ENCODE results near the gene DHRS2. TPM values are rescaled to one million over a fixed set of nuclear protein-coding genes. Genes with fewer than 3 reads are reported as not detected.
"Not testable (repeated sequence)": the region's sequence is repeated elsewhere in the genome, so short reads cannot be mapped to it uniquely, and the experiment has no call there.

The DHRS2 gene
- total RNA-seq, 2 experiments from 2014 or later: not detected

- no peaks in the 10 kb centered on the region for H4K20me1 ChIP-seq (ENCODE audit: insufficient read depth, low read length)
- H3K9me3 ChIP-seq (ENCODE audit: low read length): no peaks in the 10 kb centered on the region
- no peaks in the 10 kb centered on the region for H3K36me3 ChIP-seq (ENCODE audit: insufficient read depth, low read length)
- no peak for TF ChIP-seq CTCF (conservative IDR thresholded peaks at IDR 0.05; ENCODE audit: low read length)
- no peak for TF ChIP-seq EZH2phosphoT487 (IDR thresholded peaks at IDR 0.05; ENCODE audit: borderline replicate concordance, low read depth, low read length)
- H3K4me2 ChIP-seq (ENCODE audit: low read length): no peak overlapping the region
- no peak overlapping the region for H3K27ac ChIP-seq (ENCODE audit: low read depth, low read length, poor library complexity, severe bottlenecking)
- no peak overlapping the region for H3K4me3 ChIP-seq (ENCODE audit: low read depth, low read length, poor library complexity, severe bottlenecking)
- H3K79me2 ChIP-seq (ENCODE audit: insufficient read depth, low read depth, low read length): no peaks in the 10 kb centered on the region
- no TSS peak for BruUV-seq (replicated peaks)
- no peaks in the 10 kb centered on the region for H3K4me1 ChIP-seq (ENCODE audit: insufficient read depth, low read length, poor library complexity, severe bottlenecking)
- H2AFZ ChIP-seq (ENCODE audit: low read length): no peak overlapping the region
- POLR2A ChIA-PET: interaction anchor here (1.0 kb wide), 1 partner anchor 271 kb away, joined by 3 read pairs; no protein-coding TSS in a partner anchor
- CTCF ChIA-PET (ENCODE audit: unreplicated experiment): no interaction called here
- no peak for DNase-seq (ENCODE audit: low spot score)
- H3K9me2 ChIP-seq (ENCODE audit: insufficient read depth, low read length): no peaks in the 10 kb centered on the region
- intact Hi-C loops (cut with micrococcal nuclease; ENCODE audit: unreplicated experiment): loop anchor here (2.0 kb wide), 1 partner anchor 339 kb away; no protein-coding TSS in a partner anchor
These were observed 46.6 kb upstream of the DHRS2 start for GRCh38 chr14:23589606-23590005.

DNA sequence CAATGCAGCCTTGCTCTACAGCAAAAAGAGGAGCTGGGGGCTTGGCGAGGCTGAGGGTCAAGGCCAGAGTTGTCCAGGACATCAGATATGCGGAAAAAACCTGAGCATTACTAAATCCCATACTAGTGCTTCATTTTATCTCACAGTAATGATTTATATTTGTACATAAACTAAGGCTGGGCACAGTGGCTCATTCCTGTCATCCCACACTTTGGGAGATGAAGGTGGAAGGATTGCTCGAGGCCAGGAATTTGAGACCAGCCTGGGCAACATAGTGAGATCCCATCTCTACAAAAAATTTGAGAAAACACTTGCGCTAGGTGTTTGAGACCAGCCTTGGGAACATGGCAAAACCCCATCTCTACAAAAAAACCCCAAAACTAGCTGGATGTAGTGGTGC lies 46.0 kb upstream of the DHRS2 start:
- DNase-seq (ENCODE audit: low spot score): no peak
- Histone ChIP-seq H4K20me1 (ENCODE audit: insufficient read depth, low read length) (no peaks in the 10 kb centered on the region), H3K9me3 (ENCODE audit: low read length) (no peaks in the 10 kb centered on the region), H3K27ac (ENCODE audit: low read depth, low read length, poor library complexity, severe bottlenecking) (no peak overlapping the region), H2AFZ (ENCODE audit: low read length) (no peak overlapping the region), H3K9me2 (ENCODE audit: insufficient read depth, low read length) (no peaks in the 10 kb centered on the region), H3K4me1 (ENCODE audit: insufficient read depth, low read length, poor library complexity, severe bottlenecking) (no peaks in the 10 kb centered on the region), H3K36me3 (ENCODE audit: insufficient read depth, low read length) (no peaks in the 10 kb centered on the region), H3K4me2 (ENCODE audit: low read length) (no peak overlapping the region), H3K4me3 (ENCODE audit: low read depth, low read length, poor library complexity, severe bottlenecking) (no peak overlapping the region), H3K79me2 (ENCODE audit: insufficient read depth, low read depth, low read length) (no peaks in the 10 kb centered on the region)
- TF ChIP-seq CTCF (conservative IDR thresholded peaks at IDR 0.05; ENCODE audit: low read length) (no peak), EZH2phosphoT487 (IDR thresholded peaks at IDR 0.05; ENCODE audit: borderline replicate concordance, low read depth, low read length) (no peak)
- intact Hi-C loops (cut with micrococcal nuclease; ENCODE audit: unreplicated experiment): no loop called here
- BruUV-seq (replicated peaks): no TSS peak
- ChIA-PET POLR2A (interaction anchor here (1.0 kb wide), 1 partner anchor 271 kb away, joined by 3 read pairs; no protein-coding TSS in a partner anchor), CTCF (ENCODE audit: unreplicated experiment) (no interaction called here)

GRCh38 chr14:23594191-23594590 lies 42.0 kb upstream of the DHRS2 start:
- POLR2A ChIA-PET: interaction anchor here (0.6 kb wide), 1 partner anchor 21 kb away, joined by 3 read pairs; no protein-coding TSS in a partner anchor

More at GRCh38 chr14:23594191-23594590, 42.0 kb upstream of the DHRS2 start:
- H2AFZ ChIP-seq (ENCODE audit: low read length); H3K4me2 ChIP-seq (ENCODE audit: low read length); H3K9me3 ChIP-seq (ENCODE audit: low read length); H3K4me3 ChIP-seq (ENCODE audit: low read depth, low read length, poor library complexity, severe bottlenecking); BruUV-seq (replicated peaks); H3K36me3 ChIP-seq (ENCODE audit: insufficient read depth, low read length); H3K9me2 ChIP-seq (ENCODE audit: insufficient read depth, low read length); H3K4me1 ChIP-seq (ENCODE audit: insufficient read depth, low read length, poor library complexity, severe bottlenecking); H4K20me1 ChIP-seq (ENCODE audit: insufficient read depth, low read length); DNase-seq (ENCODE audit: low spot score); H3K27ac ChIP-seq (ENCODE audit: low read depth, low read length, poor library complexity, severe bottlenecking); CTCF ChIA-PET (ENCODE audit: unreplicated experiment); intact Hi-C loops (cut with micrococcal nuclease; ENCODE audit: unreplicated experiment); H3K79me2 ChIP-seq (ENCODE audit: insufficient read depth, low read depth, low read length): not testable (repeated sequence)

Measured in OCI-LY7 (cell line).